ENCODE data around the gene CNTNAP4.

The CNTNAP4 gene

GRCh38 chr16:76409706-76410105, 132.5 kb downstream of the CNTNAP4 start:
- no peak for DNase-seq

- DNase-seq, result no peak
These were observed 144.4 kb downstream of the CNTNAP4 start for GRCh38 chr16:76421571-76421970.

GRCh38 chr16:76428858-76429257, 151.7 kb downstream of the CNTNAP4 start:
- no peak for DNase-seq

GRCh38 chr16:76441391-76441790, 164.2 kb downstream of the CNTNAP4 start:
- DNase-seq, result no peak

- no peak for DNase-seq
These were observed 164.7 kb downstream of the CNTNAP4 start for GRCh38 chr16:76441876-76442275.

- no peak for DNase-seq
These were observed 166.8 kb downstream of the CNTNAP4 start for GRCh38 chr16:76443973-76444372.

GRCh38 chr16:76444832-76445231, 167.6 kb downstream of the CNTNAP4 start:
- DNase-seq, result no peak

GRCh38 chr16:76445815-76446214, 168.6 kb downstream of the CNTNAP4 start:
- DNase-seq, result no peak

- no peak for DNase-seq
These were observed 169.1 kb downstream of the CNTNAP4 start for GRCh38 chr16:76446251-76446650.

GRCh38 chr16:76450890-76451289, 173.7 kb downstream of the CNTNAP4 start:
- no peak for DNase-seq

- DNase-seq, result no peak
These were observed 178.1 kb downstream of the CNTNAP4 start for GRCh38 chr16:76455257-76455656.

GRCh38 chr16:76456016-76456415, 178.8 kb downstream of the CNTNAP4 start:
- no peak for DNase-seq

- DNase-seq, result no peak
These were observed 181.9 kb downstream of the CNTNAP4 start for GRCh38 chr16:76459111-76459510.

GRCh38 chr16:76461836-76462235, 184.6 kb downstream of the CNTNAP4 start:
- no peak for DNase-seq

- DNase-seq, result no peak
These were observed 187.9 kb downstream of the CNTNAP4 start for GRCh38 chr16:76464955-76465620.

- DNase-seq, result no peak
These were observed 189.7 kb downstream of the CNTNAP4 start for GRCh38 chr16:76466871-76467270.

GRCh38 chr16:76474048-76474447, 196.8 kb downstream of the CNTNAP4 start:
- DNase-seq, result no peak

GRCh38 chr16:76478105-76478504, 200.9 kb downstream of the CNTNAP4 start:
- no peak for DNase-seq

- DNase-seq, result no peak
These were observed 206.2 kb downstream of the CNTNAP4 start for GRCh38 chr16:76483307-76483909.

GRCh38 chr16:76484020-76484419, 206.8 kb downstream of the CNTNAP4 start:
- no peak for DNase-seq

GRCh38 chr16:76486740-76487139, 209.5 kb downstream of the CNTNAP4 start:
- no peak for DNase-seq

GRCh38 chr16:76487411-76488064, 210.3 kb downstream of the CNTNAP4 start:
- DNase-seq, result no peak

GRCh38 chr16:76488065-76488417, 210.8 kb downstream of the CNTNAP4 start:
- DNase-seq, result no peak

GRCh38 chr16:76490036-76490639, 212.9 kb downstream of the CNTNAP4 start:
- no peak for DNase-seq
